ACC112 (cell line): ENCODE data around the gene CYP27A1.

Experiments used
- H2AFZ ChIP-seq: fragments of 200-600 bp; sonication (generic); one replicate; pipeline ENCODE4 v1.6.0; 2017; ENCODE audit warnings: antibody characterized with exemption, low read length; ENCODE audit not compliant: unreplicated experiment
- H3K27ac ChIP-seq: fragments of 200-600 bp; sonication (generic); 2 replicates; pipeline ENCODE4 v1.5.1; 2014; ENCODE audit warnings: low read depth, mild to moderate bottlenecking, antibody characterized with exemption, low read length, moderate library complexity
- H3K27me3 ChIP-seq: fragments of 200-600 bp; sonication (generic); 2 replicates; pipeline ENCODE4 v1.6.1; 2014; ENCODE audit warnings: mild to moderate bottlenecking, antibody characterized with exemption, low read length, moderate library complexity, mixed read lengths; ENCODE audit not compliant: insufficient read depth
- H3K36me3 ChIP-seq: fragments of 200-600 bp; sonication (generic); 2 replicates; pipeline ENCODE4 v1.6.1; 2016; ENCODE audit warnings: mild to moderate bottlenecking, antibody characterized with exemption, low read length, moderate library complexity, mixed read lengths; ENCODE audit not compliant: insufficient read depth
- H3K4me1 ChIP-seq: fragments of 200-600 bp; sonication (generic); one replicate; pipeline ENCODE4 v1.6.1; 2016; ENCODE audit warnings: low read length, mixed read lengths; ENCODE audit not compliant: insufficient read depth, unreplicated experiment, control insufficient read depth
- H3K4me3 ChIP-seq: fragments of 200-600 bp; sonication (generic); 2 replicates; pipeline ENCODE4 v1.5.1; 2014; ENCODE audit warnings: mild to moderate bottlenecking, low read depth, low read length
- H3K79me2 ChIP-seq: fragments of 200-600 bp; sonication (generic); one replicate; pipeline ENCODE4 v1.6.0; 2016; ENCODE audit warnings: low read length; ENCODE audit not compliant: control insufficient read depth, unreplicated experiment, insufficient read depth

Gene CYP27A1

DNA sequence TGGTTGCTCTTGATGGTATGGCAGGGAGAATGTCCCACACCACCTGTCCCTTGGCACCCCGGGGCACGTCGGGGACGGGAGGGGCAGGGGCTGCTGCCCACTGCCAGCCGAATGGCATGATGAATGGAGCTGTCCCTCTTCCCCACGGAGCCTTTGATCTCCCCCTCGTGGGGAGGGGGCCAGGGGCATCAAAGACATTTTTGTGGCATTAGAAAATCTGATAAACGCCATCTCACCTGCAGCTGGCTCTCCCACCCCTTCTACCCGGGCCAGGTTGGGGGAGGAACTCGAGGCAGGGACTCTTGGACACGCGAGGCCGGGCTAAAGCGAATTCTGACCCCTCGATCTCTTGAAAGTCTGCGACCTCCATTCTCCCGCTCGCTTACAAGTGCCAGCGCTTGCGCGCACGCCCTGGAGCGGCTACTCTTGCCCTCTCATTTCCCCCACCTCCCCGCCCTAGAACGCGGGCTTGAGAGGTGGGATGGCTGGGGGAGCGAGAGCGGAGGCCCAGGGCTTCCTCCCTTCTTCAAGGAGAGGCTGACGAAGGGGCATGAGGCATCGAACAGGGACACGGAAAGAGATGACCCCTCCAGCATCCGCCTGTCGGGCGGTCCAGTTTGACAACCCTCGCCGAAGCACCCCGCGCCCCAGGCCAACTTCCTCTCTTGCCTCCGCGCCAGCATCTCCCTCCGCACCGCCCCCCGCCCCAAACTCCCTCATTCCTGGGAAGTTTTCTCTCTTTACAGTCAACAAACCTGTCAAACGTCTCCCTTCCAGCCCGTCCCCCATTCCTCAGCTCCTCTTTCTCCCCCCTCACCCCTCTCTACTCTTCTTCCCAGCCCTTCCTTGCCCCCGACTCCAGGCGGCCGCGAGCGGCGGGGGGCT lies 77.0 kb downstream of the CYP27A1 start:
- peaks cover 71% of the 10 kb centered on the region for H3K27me3 ChIP-seq
- no peak overlapping the region for H3K4me3 ChIP-seq
- no peaks in the 10 kb centered on the region for H3K36me3 ChIP-seq
- H2AFZ ChIP-seq = no peak overlapping the region
- no peaks in the 10 kb centered on the region for H3K79me2 ChIP-seq
- no peak overlapping the region for H3K27ac ChIP-seq
- peaks cover 3% of the 10 kb centered on the region for H3K4me1 ChIP-seq

DNA sequence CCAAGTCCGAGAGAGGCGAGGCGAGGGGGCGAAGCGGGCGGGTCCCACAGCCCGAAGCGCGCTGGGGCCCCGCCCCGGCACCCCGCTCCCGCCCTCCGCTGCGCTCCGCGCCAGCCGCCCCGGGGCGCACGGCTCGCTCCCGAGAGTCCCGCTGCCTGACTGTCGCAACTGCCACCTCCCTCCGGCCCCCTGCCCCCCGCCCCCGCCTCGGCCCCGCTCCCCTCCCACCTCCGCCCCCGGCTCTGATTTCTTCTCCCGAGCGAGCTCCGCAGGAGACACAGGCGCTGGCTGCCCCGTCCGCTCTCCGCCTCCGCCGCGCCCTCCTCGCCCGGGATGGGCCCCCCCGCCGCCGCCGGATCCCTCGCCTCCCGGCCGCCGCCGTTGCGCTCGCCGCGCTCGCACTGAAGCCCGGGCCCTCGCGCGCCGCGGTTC lies 77.6 kb downstream of the CYP27A1 start, which contains the start of gene WNT6:
WNT6 (plus strand) TSS at position 250 of the 432 bp plus-strand sequence. CDS start 233 bp downstream, outside the sequence.
- no peaks in the 10 kb centered on the region for H3K4me1 ChIP-seq
- no peak within 1 kb of the TSS for H2AFZ ChIP-seq
- H3K79me2 ChIP-seq = no peaks in the 10 kb centered on the region
- H3K27ac ChIP-seq = no peak within 1 kb of the TSS
- H3K27me3 ChIP-seq = peaks cover 71% of the 10 kb centered on the region
- no peak within 1 kb of the TSS for H3K4me3 ChIP-seq
- H3K36me3 ChIP-seq = no peaks in the 10 kb centered on the region

DNA sequence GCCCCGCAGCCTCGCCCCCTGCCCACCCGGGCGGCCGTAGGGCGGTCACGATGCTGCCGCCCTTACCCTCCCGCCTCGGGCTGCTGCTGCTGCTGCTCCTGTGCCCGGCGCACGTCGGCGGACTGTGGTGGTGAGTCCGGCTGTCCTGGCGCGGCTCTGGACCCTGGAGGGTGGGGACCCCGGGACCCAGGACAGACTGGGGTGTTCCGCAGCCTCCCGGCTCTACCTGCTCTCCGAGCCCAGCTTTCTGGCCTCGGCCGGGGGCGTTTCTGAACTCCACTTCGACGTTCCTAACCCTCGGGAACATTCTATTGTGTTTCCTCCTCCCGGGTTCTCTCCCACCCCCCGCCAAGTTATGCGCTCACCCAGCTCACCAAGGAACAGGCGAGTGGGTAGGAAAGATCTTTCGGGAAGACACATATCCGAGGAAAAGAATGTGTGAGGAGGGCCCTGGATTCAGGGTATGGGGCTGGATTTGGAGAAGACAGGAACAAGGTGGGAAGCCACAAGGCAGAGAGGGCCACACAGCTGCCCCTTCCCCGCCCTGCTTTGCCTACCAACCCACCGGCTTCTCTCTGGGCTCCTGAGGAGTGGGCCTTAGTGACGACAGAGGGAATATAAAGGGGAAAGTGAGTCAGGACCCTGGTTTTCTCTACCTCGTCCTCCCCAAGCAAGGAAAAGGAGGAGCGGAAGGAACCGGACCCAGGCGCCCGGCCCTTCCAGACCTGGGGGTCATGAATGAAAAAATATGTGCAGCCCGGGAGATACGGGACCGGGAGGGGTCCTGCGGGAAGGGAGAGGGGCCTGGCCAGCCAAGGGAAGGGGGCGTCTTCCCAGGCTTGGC lies 78.3 kb downstream of the CYP27A1 start:
- no peak overlapping the region for H2AFZ ChIP-seq
- no peak overlapping the region for H3K4me3 ChIP-seq
- no peak overlapping the region for H3K27ac ChIP-seq
- no peaks in the 10 kb centered on the region for H3K4me1 ChIP-seq
- no peaks in the 10 kb centered on the region for H3K36me3 ChIP-seq
- H3K79me2 ChIP-seq = no peaks in the 10 kb centered on the region
- H3K27me3 ChIP-seq = peaks cover 66% of the 10 kb centered on the region

DNA sequence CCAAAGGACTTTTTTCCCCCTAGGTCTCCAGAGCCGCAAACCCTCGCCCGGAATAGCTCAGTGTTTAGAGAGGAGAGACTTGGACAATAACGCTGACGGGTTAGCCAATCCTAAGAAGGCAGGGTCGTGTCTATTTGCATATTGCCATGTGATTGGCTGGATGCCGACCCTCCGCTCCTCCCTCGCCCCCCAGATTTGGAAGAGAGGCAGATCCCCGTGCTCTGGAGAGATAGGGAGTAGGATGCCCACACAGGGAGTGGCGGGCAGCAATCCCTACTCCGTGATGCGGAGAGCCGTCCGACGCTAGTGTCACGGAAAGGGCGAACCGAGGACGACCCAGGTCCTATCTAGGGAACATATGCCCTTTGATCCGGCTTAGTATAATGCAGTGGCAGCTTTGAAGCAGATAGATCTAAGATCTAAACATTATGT lies 79.0 kb downstream of the CYP27A1 start:
- no peaks in the 10 kb centered on the region for H3K36me3 ChIP-seq
- peaks cover 59% of the 10 kb centered on the region for H3K27me3 ChIP-seq
- H2AFZ ChIP-seq = no peak overlapping the region
- H3K27ac ChIP-seq = no peak overlapping the region
- no peaks in the 10 kb centered on the region for H3K79me2 ChIP-seq
- no peak overlapping the region for H3K4me3 ChIP-seq
- no peaks in the 10 kb centered on the region for H3K4me1 ChIP-seq

DNA sequence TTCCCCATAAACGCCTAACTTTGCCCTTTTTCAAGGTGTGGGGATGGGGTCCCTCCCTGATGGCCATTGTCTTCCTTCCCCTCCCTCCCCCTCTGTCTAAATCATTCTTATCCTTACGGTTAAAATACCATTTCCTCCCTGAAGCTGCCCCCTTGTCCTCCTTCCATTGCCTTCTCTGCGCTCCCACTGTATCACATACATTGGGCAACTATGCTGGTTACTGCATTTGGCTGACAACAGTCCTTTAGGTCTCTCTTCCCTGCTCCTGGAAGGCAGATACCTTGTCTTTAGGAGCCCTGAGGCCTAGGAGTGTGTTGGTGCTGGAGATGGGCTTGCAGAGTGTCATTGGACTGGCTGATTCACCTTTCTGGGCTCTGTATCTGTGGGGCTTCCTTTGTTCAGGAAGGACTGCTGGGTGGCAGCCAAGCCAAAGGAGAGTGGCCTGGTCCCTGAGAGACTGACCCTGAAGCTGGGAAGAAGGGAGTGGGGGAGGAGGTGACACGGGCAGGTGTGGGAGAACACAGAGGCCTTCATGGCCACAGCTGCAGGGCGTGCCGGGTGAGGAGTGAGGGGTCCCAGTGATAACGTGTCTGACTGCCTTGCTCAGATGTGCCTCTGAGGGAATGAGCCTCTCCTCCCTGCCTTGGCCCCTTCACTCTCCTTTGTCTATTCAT lies 79.8 kb downstream of the CYP27A1 start:
- Histone ChIP-seq H3K27me3 (peaks cover 58% of the 10 kb centered on the region), H3K4me1 (no peaks in the 10 kb centered on the region)

DNA sequence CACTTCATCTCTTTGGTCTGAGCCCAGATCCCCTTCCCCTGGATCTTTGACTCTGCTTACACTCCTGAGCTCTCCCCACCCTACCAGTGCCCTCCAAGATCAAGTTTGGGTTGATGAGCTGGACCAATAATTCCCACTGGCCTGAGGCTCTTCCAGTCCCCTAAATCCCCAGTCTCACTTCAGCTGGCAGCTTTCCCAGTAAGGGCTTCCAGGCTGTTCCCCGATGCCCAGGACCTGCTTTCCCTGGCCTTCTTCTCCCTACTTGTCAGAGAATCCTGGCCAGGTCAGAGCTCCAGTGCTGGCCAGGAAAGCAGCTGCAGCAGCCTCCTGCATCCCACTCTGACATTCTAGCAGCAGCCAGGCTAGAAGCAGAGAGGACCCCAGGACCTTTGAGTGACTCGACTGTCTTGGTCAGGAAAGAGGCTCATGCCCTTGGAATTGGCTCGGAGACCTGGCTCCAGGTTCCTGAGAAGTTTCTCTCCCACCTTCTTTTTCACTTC lies 81.1 kb downstream of the CYP27A1 start:
- Histone ChIP-seq H3K36me3 (no peaks in the 10 kb centered on the region), H3K27me3 (peaks cover 59% of the 10 kb centered on the region), H3K4me1 (no peaks in the 10 kb centered on the region), H3K79me2 (no peaks in the 10 kb centered on the region), H3K4me3 (no peak overlapping the region), H2AFZ (no peak overlapping the region), H3K27ac (no peak overlapping the region)

More for the DNA sequence above, 79.8 kb downstream of the CYP27A1 start:
- Histone ChIP-seq H3K36me3 (no peaks in the 10 kb centered on the region), H2AFZ (no peak overlapping the region), H3K4me3 (no peak overlapping the region), H3K79me2 (no peaks in the 10 kb centered on the region), H3K27ac (no peak overlapping the region)
